CD14-positive monocyte (primary cell): ENCODE data around the gene PLCE1. TPM values are rescaled to one million over a fixed set of nuclear protein-coding genes. Genes with fewer than 3 reads are reported as not detected.

Experiments
- DNase-seq, 3 donors: peaks; one replicate each; pipeline ENCODE4 v3.0.0-alpha.2; 2011 to 2022
- H2AFZ ChIP-seq: 2 replicates; pipeline ENCODE4 v1.6.0; 2012; ENCODE audit warnings: mild to moderate bottlenecking, low read depth, low read length, inconsistent platforms; ENCODE audit not compliant: insufficient read depth, poor library complexity, severe bottlenecking
- H3K27ac ChIP-seq, 2 donors: 1 replicate in 1 of 2; 2 replicates in 1 of 2; pipeline ENCODE4 v1.5.1; 2012 to 2013; ENCODE audit warnings: low read length in 2 of 2, control low read depth in 1 of 2, inconsistent platforms in 1 of 2, low read depth in 1 of 2, mild to moderate bottlenecking in 1 of 2
- H3K27me3 ChIP-seq, 2 donors: one replicate each; pipeline versions ENCODE4 v1.6.0 to v1.6.1; 2011 to 2013; ENCODE audit warnings: low read length in 2 of 2; ENCODE audit not compliant: control insufficient read depth in 2 of 2, insufficient read depth in 2 of 2
- H3K36me3 ChIP-seq, 2 donors: replicated peaks in 1 of 2; 1 replicate in 1 of 2; 2 replicates in 1 of 2; pipeline versions ENCODE4 v1.5.1 to v1.6.1; 2012 to 2013; ENCODE audit warnings: low read length in 2 of 2, control low read depth in 1 of 2, inconsistent platforms in 1 of 2, mild to moderate bottlenecking in 1 of 2; ENCODE audit not compliant: insufficient read depth in 2 of 2, control insufficient read depth in 1 of 2
- H3K4me1 ChIP-seq, 2 donors: 1 replicate in 1 of 2; 2 replicates in 1 of 2; pipeline versions ENCODE4 v1.5.1 to v1.6.1; 2012 to 2013; ENCODE audit warnings: low read length in 2 of 2, control low read depth in 1 of 2, inconsistent platforms in 1 of 2, mild to moderate bottlenecking in 1 of 2, moderate library complexity in 1 of 2; ENCODE audit not compliant: insufficient read depth in 2 of 2, control insufficient read depth in 1 of 2
- H3K4me2 ChIP-seq: replicated peaks from 2 replicates; pipeline ENCODE3; 2012; ENCODE audit warnings: low read length, moderate library complexity, mild to moderate bottlenecking; ENCODE audit not compliant: poor library complexity, severe bottlenecking; ENCODE audit errors: extremely low read depth
- H3K4me3 ChIP-seq, 3 experiments: fragments of 200-600 bp in 1 of 3; sonication (generic) in 1 of 3; replicated peaks in 1 of 3; 1 replicate in 2 of 3; 2 replicates in 1 of 3; pipeline ENCODE4 v1.5.1; 2011 to 2013; ENCODE audit warnings: low read length in 3 of 3, mild to moderate bottlenecking in 3 of 3, control low read depth in 2 of 3, low read depth in 2 of 3, inconsistent platforms in 1 of 3, moderate library complexity in 1 of 3
- H3K79me2 ChIP-seq: 2 replicates; pipeline ENCODE4 v1.6.0; 2012; ENCODE audit warnings: mild to moderate bottlenecking, control low read depth, inconsistent platforms, low read length, moderate library complexity; ENCODE audit not compliant: insufficient read depth
- H3K9ac ChIP-seq: 2 replicates; pipeline ENCODE4 v1.6.0; 2017; ENCODE audit warnings: low read length, mild to moderate bottlenecking; ENCODE audit not compliant: insufficient read depth, poor library complexity, severe bottlenecking
- H3K9me3 ChIP-seq, 2 donors: replicated peaks in 1 of 2; 1 replicate in 1 of 2; 2 replicates in 1 of 2; pipeline versions ENCODE4 v1.5.1 to v1.6.1; 2012 to 2013; ENCODE audit warnings: low read length in 2 of 2, control low read depth in 1 of 2; ENCODE audit not compliant: control insufficient read depth in 1 of 2, insufficient read depth in 1 of 2
- H4K20me1 ChIP-seq: 2 replicates; pipeline ENCODE4 v1.6.0; 2012; ENCODE audit warnings: mild to moderate bottlenecking, low read length, control low read depth, moderate library complexity; ENCODE audit not compliant: insufficient read depth
- H3K27ac Mint-ChIP-seq, 7 donors: one replicate each; pipeline ENCODE4 v1.8.0; 2020; ENCODE audit warnings: mild to moderate bottlenecking in 7 of 7, mixed read lengths in 7 of 7, moderate library complexity in 6 of 7, inconsistent platforms in 2 of 7
- H3K27me3 Mint-ChIP-seq, 3 donors: one replicate each; pipeline ENCODE4 v1.8.0; 2021 to 2022; ENCODE audit warnings: low read depth in 3 of 3, mild to moderate bottlenecking in 3 of 3, mixed read lengths in 3 of 3, moderate library complexity in 3 of 3, inconsistent platforms in 1 of 3
- H3K36me3 Mint-ChIP-seq, 2 donors: one replicate each; pipeline ENCODE4 v1.8.0; 2020; ENCODE audit warnings: mixed read lengths in 2 of 2, inconsistent platforms in 1 of 2, mild to moderate bottlenecking in 1 of 2
- H3K4me1 Mint-ChIP-seq: one replicate; pipeline ENCODE4 v1.8.0; 2020; ENCODE audit warnings: mild to moderate bottlenecking, mixed read lengths
- H3K4me3 Mint-ChIP-seq, 2 donors: one replicate each; pipeline ENCODE4 v1.8.0; 2020; ENCODE audit warnings: mild to moderate bottlenecking in 2 of 2, mixed read lengths in 2 of 2, moderate library complexity in 1 of 2
- H3K9me3 Mint-ChIP-seq, 7 donors: one replicate each; pipeline ENCODE4 v1.8.0; 2020 to 2022; ENCODE audit warnings: mixed read lengths in 7 of 7, mild to moderate bottlenecking in 6 of 7, moderate library complexity in 6 of 7, inconsistent platforms in 2 of 7
- CTCF ChIP-seq: fragments of 200-600 bp; IDR thresholded peaks from one replicate; pipeline ENCODE4 v1.8.0; 2022; ENCODE audit warnings: antibody characterized with exemption, mild to moderate bottlenecking
- WGBS: methylation state at CpG from one replicate; pipeline ENCODE4 v1.1.5; 2013; ENCODE audit warnings: missing lambda C conversion rate; ENCODE audit not compliant: insufficient coverage; 5-methylcytosine and 5-hydroxymethylcytosine counted together
- intact Hi-C, 2 donors: fragments of 100-400 bp; cut with micrococcal nuclease; formaldehyde crosslinking; loops; one replicate each; pipeline versions ENCODE4 v1.15.0 to v1.15.1; 2023
- polyA plus RNA-seq, 3 donors: library from polyadenylated mRNA; depleted of rRNA in 1 of 3; unstranded in 2 of 3; stranded (reverse) in 1 of 3; fragments of 300-500 nt in 2 of 3; fragments of >200 nt in 1 of 3; fragmentation: Illumina TruSeq in 2 of 3; gene quantifications; 1 replicate in 2 of 3; 2 replicates in 1 of 3; pipeline ENCODE4 v1.2.3, GENCODE V29; 2012 to 2021

PLCE1 gene
- polyA plus RNA-seq, 3 donors = 0.02 TPM; not detected in 1

- Histone ChIP-seq H3K4me2 (no peak overlapping the region), H3K9me3 (no peaks in the 10 kb centered on the region), H3K4me3 (no peak overlapping the region), H3K36me3 (no peaks in the 10 kb centered on the region), H4K20me1 (no peaks in the 10 kb centered on the region), H3K27me3 (no peaks in the 10 kb centered on the region), H3K27ac (no peak overlapping the region), H3K79me2 (no peaks in the 10 kb centered on the region), H3K9ac (no peak overlapping the region), H3K4me1 (no peaks in the 10 kb centered on the region), H2AFZ (no peak overlapping the region)
- Mint-ChIP-seq H3K36me3 (no peaks in the 10 kb centered on the region), H3K4me1 (no peaks in the 10 kb centered on the region), H3K27ac (no peak overlapping the region), H3K9me3 (peaks cover 0 to 8% (median 2%) of the 10 kb centered on the region in 7 donors), H3K4me3 (no peak overlapping the region), H3K27me3 (peaks cover 0 to 2% (median 0%) of the 10 kb centered on the region in 3 donors)
- intact Hi-C loops = no loop called here
- no peak for DNase-seq
- no peak for TF ChIP-seq CTCF
- WGBS = no CpG with 5 or more reads among the region's 1 CpG
Observed at GRCh38 chr10:93962973-93963372, 30.8 kb upstream of the PLCE1 start.

- no peaks in the 10 kb centered on the region for H3K36me3 Mint-ChIP-seq
- no peak overlapping the region for H3K27ac Mint-ChIP-seq
- no peak for DNase-seq
- H3K27me3 ChIP-seq = no peaks in the 10 kb centered on the region
- H2AFZ ChIP-seq = no peak overlapping the region
- H3K27ac ChIP-seq = no peak overlapping the region
- no peak overlapping the region for H3K9ac ChIP-seq
- TF ChIP-seq CTCF = no peak
- 95% methylated on average over 4 of the region's 5 CpGs for WGBS
- no peaks in the 10 kb centered on the region for H4K20me1 ChIP-seq
- H3K4me1 ChIP-seq = no peaks in the 10 kb centered on the region
- H3K4me1 Mint-ChIP-seq = no peaks in the 10 kb centered on the region
- H3K36me3 ChIP-seq = no peaks in the 10 kb centered on the region
- H3K9me3 ChIP-seq = no peaks in the 10 kb centered on the region
- no peaks in the 10 kb centered on the region for H3K79me2 ChIP-seq
- no peak overlapping the region for H3K4me2 ChIP-seq
- intact Hi-C loops = no loop called here
- no peak overlapping the region for H3K4me3 Mint-ChIP-seq
- no peak overlapping the region for H3K4me3 ChIP-seq
- peaks cover 0 to 8% (median 2%) of the 10 kb centered on the region in 7 donors for H3K9me3 Mint-ChIP-seq
- H3K27me3 Mint-ChIP-seq = peaks cover 0 to 2% (median 0%) of the 10 kb centered on the region in 3 donors
Observed at GRCh38 chr10:93963434-93963833, 30.3 kb upstream of the PLCE1 start.
